Gastrocnemius medialis (tissue), 4 donors: ENCODE data around the gene HERC2. TPM values are rescaled to one million over a fixed set of nuclear protein-coding genes. Genes with fewer than 3 reads are reported as not detected.

Experiments
- ATAC-seq, 2 donors: fragments of 150-250 bp; one replicate each; pipeline ENCODE4 v1.9.1; 2016
- DNase-seq, 2 donors: peaks; one replicate each; pipeline ENCODE4 v3.0.0-alpha.2; 2019
- H3K27ac ChIP-seq, 4 donors: fragments of 200-600 bp; sonication (generic); 1 replicate in 1 of 4; 2 replicates in 3 of 4; pipeline ENCODE4 v1.5.1; 2016 to 2018; ENCODE audit warnings: mild to moderate bottlenecking in 2 of 4, moderate library complexity in 1 of 4
- H3K27me3 ChIP-seq, 3 donors: fragments of 200-600 bp; sonication (generic) in 2 of 3; 1 replicate in 1 of 3; 2 replicates in 2 of 3; pipeline versions ENCODE4 v1.5.1 to v1.6.0; 2016 to 2019; ENCODE audit warnings: mild to moderate bottlenecking in 1 of 3, moderate library complexity in 1 of 3
- H3K36me3 ChIP-seq, 2 donors: fragments of 200-600 bp; sonication (generic) in 1 of 2; one replicate each; pipeline ENCODE4 v1.5.1; 2017 to 2018
- H3K4me1 ChIP-seq, 2 donors: fragments of 200-600 bp; sonication (generic) in 1 of 2; one replicate each; pipeline ENCODE4 v1.5.1; 2016 to 2017; ENCODE audit warnings: mild to moderate bottlenecking in 2 of 2
- H3K4me3 ChIP-seq, 4 donors: fragments of 200-600 bp; sonication (generic) in 3 of 4; 1 replicate in 1 of 4; 2 replicates in 3 of 4; pipeline ENCODE4 v1.5.1; 2016 to 2019; ENCODE audit warnings: mild to moderate bottlenecking in 2 of 4
- H3K9me3 ChIP-seq, 3 donors: fragments of 200-600 bp; sonication (generic) in 2 of 3; 1 replicate in 1 of 3; 2 replicates in 2 of 3; pipeline ENCODE4 v1.5.1; 2016 to 2019
- POLR2A ChIP-seq, 2 donors: fragments of 450-650 bp; IDR thresholded peaks; one replicate each; pipeline ENCODE4 v1.6.1; 2017; ENCODE audit warnings: antibody characterized with exemption in 2 of 2, mild to moderate bottlenecking in 2 of 2, moderate library complexity in 2 of 2
- in situ Hi-C, 4 donors: fragments of 200-750 bp; cut with MboI; loops; one replicate each; pipeline versions ENCODE4 v1.15.0 to v1.8.0; 2017; ENCODE audit warnings: low sequenced_read_pairs in 4 of 4
- intact Hi-C: fragments of 100-400 bp; cut with DNase I; formaldehyde crosslinking; loops from one replicate; pipeline ENCODE4 v1.15.1; 2023; ENCODE audit warnings: low total_unique reads
- total RNA-seq, 4 donors: library from RNA; depleted of rRNA; stranded (reverse); fragments of >200 nt; gene quantifications; one replicate each; pipeline versions ENCODE4 v1.1.0 to v1.2.3, GENCODE V29; 2016
- TF ChIP-seq, protein P1 (sequence below), 5 experiments: fragments of 450-650 bp in 3 of 5; fragments of 200-600 bp in 2 of 5; sonication (generic) in 2 of 5; IDR thresholded peaks in 4 of 5; conservative IDR thresholded peaks in 1 of 5; 1 replicate in 4 of 5; 2 replicates in 1 of 5; pipeline ENCODE4 v1.5.1; 2016 to 2019; ENCODE audit warnings: antibody characterized with exemption in 5 of 5, mild to moderate bottlenecking in 3 of 5, moderate library complexity in 3 of 5

Gene HERC2
- total RNA-seq, 4 donors from 2014 or later, result 46.8 to 92.7 (median 62.2) TPM

DNA sequence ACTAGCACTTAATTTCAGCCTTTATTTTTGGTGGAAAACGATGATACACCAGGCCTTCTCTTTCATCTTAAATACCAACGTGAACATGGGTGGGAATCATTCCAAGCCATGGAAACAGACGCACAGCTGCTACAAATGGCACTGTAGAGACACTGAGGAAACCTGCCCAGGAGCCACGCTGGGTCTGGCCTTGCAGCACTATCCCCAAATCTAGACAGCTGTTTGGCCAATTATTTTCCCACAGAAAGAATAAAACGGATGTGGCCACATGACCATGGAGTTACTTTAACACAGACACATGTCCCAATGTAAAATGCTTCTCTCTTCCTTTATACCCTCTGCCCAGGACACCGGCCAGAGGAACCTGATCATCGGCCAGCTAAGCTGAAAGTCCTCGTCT lies 139.2 kb downstream of the HERC2 start:
- ATAC-seq, result no peak
- DNase-seq, result no peak
- Histone ChIP-seq H3K4me3 (no peak overlapping the region), H3K9me3 (no peaks in the 10 kb centered on the region), H3K27me3 (no peaks in the 10 kb centered on the region), H3K36me3 (peaks cover 0 to 70% of the 10 kb centered on the region in 2 donors), H3K27ac (no peak overlapping the region), H3K4me1 (no peaks in the 10 kb centered on the region)
- intact Hi-C loops, result no loop called here
- TF ChIP-seq POLR2A (IDR thresholded peaks at IDR 0.05), result no peak
- TF ChIP-seq, protein P1, sequence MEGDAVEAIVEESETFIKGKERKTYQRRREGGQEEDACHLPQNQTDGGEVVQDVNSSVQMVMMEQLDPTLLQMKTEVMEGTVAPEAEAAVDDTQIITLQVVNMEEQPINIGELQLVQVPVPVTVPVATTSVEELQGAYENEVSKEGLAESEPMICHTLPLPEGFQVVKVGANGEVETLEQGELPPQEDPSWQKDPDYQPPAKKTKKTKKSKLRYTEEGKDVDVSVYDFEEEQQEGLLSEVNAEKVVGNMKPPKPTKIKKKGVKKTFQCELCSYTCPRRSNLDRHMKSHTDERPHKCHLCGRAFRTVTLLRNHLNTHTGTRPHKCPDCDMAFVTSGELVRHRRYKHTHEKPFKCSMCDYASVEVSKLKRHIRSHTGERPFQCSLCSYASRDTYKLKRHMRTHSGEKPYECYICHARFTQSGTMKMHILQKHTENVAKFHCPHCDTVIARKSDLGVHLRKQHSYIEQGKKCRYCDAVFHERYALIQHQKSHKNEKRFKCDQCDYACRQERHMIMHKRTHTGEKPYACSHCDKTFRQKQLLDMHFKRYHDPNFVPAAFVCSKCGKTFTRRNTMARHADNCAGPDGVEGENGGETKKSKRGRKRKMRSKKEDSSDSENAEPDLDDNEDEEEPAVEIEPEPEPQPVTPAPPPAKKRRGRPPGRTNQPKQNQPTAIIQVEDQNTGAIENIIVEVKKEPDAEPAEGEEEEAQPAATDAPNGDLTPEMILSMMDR (IDR thresholded peaks at IDR 0.05 in 4 of 5, conservative IDR thresholded peaks at IDR 0.05 in 1 of 5), result no peak
- in situ Hi-C loops, result no loop called here

DNA sequence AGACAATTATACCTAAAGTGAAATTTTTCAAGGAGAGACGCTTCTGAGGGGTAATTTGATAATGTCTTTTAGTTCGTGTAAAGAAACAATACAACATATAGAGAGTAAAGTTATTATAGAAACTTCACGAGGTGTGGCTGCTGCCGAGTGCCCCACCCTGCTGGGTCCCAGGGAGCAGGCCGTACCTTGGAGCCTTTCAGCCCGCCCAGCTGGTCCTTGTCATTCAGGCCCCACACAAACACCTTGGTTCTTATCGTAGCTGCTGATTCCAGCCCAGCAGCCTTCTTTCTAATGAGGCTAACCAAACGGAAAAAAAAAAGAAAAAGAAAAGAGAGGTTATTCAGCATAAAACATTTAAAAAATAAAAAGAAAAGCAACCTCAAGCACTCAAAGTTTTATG lies 139.8 kb downstream of the HERC2 start:
- no peak for DNase-seq
- Histone ChIP-seq H3K27me3 (no peaks in the 10 kb centered on the region), H3K36me3 (peaks cover 0 to 68% of the 10 kb centered on the region in 2 donors), H3K9me3 (no peaks in the 10 kb centered on the region), H3K4me1 (no peaks in the 10 kb centered on the region), H3K4me3 (no peak overlapping the region), H3K27ac (no peak overlapping the region)
- TF ChIP-seq, protein P1 (IDR thresholded peaks at IDR 0.05 in 4 of 5, conservative IDR thresholded peaks at IDR 0.05 in 1 of 5), result no peak
- TF ChIP-seq POLR2A (IDR thresholded peaks at IDR 0.05), result no peak
- no peak for ATAC-seq
- intact Hi-C loops (no loop called here), in situ Hi-C loops (no loop called here)

DNA sequence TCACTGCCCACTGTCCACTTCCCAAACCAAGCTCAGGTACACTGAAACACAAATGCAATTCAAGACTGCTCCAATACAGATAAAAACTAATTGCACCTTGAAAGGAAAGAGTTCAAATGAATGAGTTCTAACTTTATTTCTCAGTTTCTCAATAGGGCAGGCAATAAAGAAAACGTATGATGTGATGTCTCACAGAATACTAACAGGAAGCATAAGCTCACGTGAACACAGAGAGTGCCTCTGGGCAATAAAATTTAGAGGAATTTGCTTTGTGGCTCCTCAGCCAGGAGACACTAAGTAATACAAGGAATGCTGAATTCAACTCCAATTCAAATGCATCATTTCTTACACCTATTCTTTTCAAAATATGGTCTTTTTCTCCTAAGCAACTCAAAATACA lies 140.6 kb downstream of the HERC2 start:
- in situ Hi-C loops, result no loop called here

DNA sequence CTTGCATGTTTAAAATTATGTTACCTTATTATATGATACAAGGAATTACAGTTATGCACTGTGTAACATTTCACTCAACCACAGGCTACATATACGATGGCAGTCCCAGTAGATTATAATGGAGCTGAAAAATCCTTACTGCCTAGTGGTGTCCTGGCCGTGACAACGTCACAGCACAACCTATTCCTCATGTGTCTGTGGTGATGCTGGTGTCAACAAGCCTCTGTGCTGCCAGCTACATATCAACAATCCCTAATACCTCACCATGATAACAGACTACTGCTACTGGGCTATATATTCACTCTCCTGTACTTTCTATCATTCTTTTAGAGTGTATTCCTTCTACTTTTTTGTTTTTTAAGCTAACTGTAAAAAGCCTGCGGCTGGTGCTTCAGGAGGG lies 142.7 kb downstream of the HERC2 start:
- TF ChIP-seq, protein P1 (IDR thresholded peaks at IDR 0.05 in 4 of 5, conservative IDR thresholded peaks at IDR 0.05 in 1 of 5), result no peak
- TF ChIP-seq POLR2A (IDR thresholded peaks at IDR 0.05), result no peak
- ATAC-seq (no peak), DNase-seq (no peak)
- Histone ChIP-seq H3K36me3 (peaks cover 0 to 60% of the 10 kb centered on the region in 2 donors), H3K9me3 (no peaks in the 10 kb centered on the region), H3K27me3 (no peaks in the 10 kb centered on the region), H3K4me3 (no peak overlapping the region), H3K4me1 (no peaks in the 10 kb centered on the region), H3K27ac (no peak overlapping the region)
- in situ Hi-C loops, result no loop called here
- intact Hi-C loops, result no loop called here

More for the DNA sequence above, 140.6 kb downstream of the HERC2 start:
- Histone ChIP-seq H3K9me3 (no peaks in the 10 kb centered on the region), H3K27me3 (no peaks in the 10 kb centered on the region), H3K4me3 (no peak overlapping the region), H3K4me1 (no peaks in the 10 kb centered on the region), H3K27ac (no peak overlapping the region), H3K36me3 (peaks cover 0 to 71% of the 10 kb centered on the region in 2 donors)
- TF ChIP-seq, protein P1 (IDR thresholded peaks at IDR 0.05 in 4 of 5, conservative IDR thresholded peaks at IDR 0.05 in 1 of 5), result no peak
- TF ChIP-seq POLR2A (IDR thresholded peaks at IDR 0.05), result no peak
- DNase-seq (no peak), ATAC-seq (no peak)
- intact Hi-C loops, result no loop called here

DNA sequence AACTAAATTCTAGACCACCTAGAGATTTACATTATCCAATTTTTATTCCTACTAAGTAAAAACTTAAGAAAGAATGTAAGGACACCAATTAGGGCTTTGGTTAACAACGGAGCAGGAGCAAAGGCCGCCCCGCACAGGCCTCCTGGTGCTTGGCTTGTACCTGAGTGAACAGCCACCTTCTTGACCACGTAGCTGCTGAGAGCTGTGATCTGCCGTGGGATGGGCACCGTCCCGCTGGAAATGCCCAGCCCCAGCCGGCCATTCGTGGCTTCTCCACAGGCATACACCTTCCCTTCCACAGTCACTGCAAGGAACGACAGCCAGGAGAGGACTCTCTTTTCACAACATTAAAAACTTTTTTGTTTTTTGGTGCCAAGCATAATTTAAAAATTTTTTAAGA lies 143.3 kb downstream of the HERC2 start:
- Histone ChIP-seq H3K4me1 (no peaks in the 10 kb centered on the region), H3K27ac (no peak overlapping the region), H3K36me3 (peaks cover 0 to 57% of the 10 kb centered on the region in 2 donors), H3K27me3 (no peaks in the 10 kb centered on the region), H3K4me3 (no peak overlapping the region), H3K9me3 (no peaks in the 10 kb centered on the region)
- DNase-seq (no peak), ATAC-seq (no peak)
- intact Hi-C loops (no loop called here), in situ Hi-C loops (no loop called here)
- no peak for TF ChIP-seq POLR2A (IDR thresholded peaks at IDR 0.05)
- TF ChIP-seq, protein P1 (IDR thresholded peaks at IDR 0.05 in 4 of 5, conservative IDR thresholded peaks at IDR 0.05 in 1 of 5), result no peak
